ENCODE results near the gene SH3BP5L. TPM values are rescaled to one million over a fixed set of nuclear protein-coding genes. Genes with fewer than 3 reads are reported as not detected.
A peak's percentile ranks its signal among the peaks of the same experiment; 100 is the strongest.

Gene SH3BP5L
- total and polyA plus RNA-seq, 3 donors from 2014 or later = 26.8 to 31.5 (median 31.1) TPM

DNA sequence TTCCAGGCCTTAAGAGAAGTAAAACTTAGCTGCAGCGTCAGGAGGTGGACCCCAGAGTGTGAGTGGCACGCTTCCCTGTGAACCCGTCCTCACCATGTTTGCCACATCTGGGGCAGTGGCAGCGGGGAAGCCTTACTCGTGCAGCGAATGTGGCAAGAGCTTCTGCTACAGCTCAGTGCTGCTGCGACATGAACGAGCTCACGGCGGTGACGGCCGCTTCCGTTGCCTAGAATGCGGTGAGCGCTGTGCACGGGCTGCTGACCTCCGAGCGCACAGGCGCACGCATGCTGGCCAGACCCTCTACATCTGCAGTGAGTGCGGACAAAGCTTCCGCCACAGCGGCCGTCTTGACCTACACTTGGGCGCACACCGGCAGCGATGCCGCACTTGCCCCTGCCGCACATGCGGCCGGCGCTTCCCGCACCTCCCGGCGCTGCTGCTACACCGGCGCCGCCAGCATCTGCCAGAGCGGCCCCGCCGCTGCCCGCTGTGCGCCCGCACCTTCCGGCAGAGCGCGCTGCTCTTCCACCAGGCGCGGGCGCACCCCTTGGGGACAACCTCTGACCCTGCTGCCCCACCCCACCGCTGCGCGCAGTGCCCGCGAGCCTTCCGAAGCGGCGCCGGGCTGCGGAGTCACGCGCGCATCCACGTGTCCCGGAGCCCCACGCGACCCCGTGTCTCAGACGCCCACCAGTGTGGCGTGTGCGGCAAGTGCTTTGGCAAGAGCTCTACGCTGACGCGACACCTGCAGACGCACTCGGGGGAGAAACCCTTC, 21.7 kb upstream of the SH3BP5L start:
- Histone ChIP-seq H3K27me3 (no peaks in the 10 kb centered on the region), H3K9me3 (no peaks in the 10 kb centered on the region), H3K4me1 (peaks cover 5% of the 10 kb centered on the region), H3K4me3 (peak overlapping the region in 1 of 2 donors; percentile 50), H3K36me3 (ENCODE audit: low read depth, missing control alignments) (no peaks in the 10 kb centered on the region), H3K27ac (no peak overlapping the region)
- no peak for DNase-seq
- TF ChIP-seq, protein P1, sequence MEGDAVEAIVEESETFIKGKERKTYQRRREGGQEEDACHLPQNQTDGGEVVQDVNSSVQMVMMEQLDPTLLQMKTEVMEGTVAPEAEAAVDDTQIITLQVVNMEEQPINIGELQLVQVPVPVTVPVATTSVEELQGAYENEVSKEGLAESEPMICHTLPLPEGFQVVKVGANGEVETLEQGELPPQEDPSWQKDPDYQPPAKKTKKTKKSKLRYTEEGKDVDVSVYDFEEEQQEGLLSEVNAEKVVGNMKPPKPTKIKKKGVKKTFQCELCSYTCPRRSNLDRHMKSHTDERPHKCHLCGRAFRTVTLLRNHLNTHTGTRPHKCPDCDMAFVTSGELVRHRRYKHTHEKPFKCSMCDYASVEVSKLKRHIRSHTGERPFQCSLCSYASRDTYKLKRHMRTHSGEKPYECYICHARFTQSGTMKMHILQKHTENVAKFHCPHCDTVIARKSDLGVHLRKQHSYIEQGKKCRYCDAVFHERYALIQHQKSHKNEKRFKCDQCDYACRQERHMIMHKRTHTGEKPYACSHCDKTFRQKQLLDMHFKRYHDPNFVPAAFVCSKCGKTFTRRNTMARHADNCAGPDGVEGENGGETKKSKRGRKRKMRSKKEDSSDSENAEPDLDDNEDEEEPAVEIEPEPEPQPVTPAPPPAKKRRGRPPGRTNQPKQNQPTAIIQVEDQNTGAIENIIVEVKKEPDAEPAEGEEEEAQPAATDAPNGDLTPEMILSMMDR (IDR thresholded peaks at IDR 0.05) = no peak
- TF ChIP-seq POLR2A (IDR thresholded peaks at IDR 0.05) = no peak
- 69 to 82% methylated on average over 49 to 75 of the region's 76 CpGs for WGBS, 2 donors
- intact Hi-C loops (cut with DNase I; ENCODE audit: low total_unique reads) = no loop called here

DNA sequence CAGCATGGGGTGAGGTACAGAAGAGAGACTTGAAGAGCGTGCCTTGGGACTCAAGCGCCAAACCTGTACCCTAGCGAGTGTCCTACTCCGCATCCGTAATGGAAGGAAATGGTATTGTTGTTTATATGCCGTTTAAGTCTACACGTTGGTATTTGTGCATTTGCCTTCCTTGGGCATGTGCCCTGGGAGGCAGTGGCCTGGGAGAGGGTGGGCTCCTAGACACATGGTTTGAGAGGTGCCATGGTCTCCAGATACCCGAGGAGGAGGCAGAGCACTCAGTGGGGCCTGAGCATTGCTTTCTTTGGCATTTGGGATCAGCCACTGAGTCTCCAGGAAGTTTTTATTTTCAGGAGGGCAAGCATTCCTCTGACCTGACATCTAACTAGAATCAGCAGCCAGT, 18.8 kb upstream of the SH3BP5L start:
- Histone ChIP-seq H3K27ac (no peak overlapping the region), H3K27me3 (no peaks in the 10 kb centered on the region), H3K36me3 (ENCODE audit: low read depth, missing control alignments) (no peaks in the 10 kb centered on the region), H3K4me3 (no peak overlapping the region), H3K4me1 (peaks cover 19% of the 10 kb centered on the region), H3K9me3 (no peaks in the 10 kb centered on the region)
- peak; percentile 6 for DNase-seq
- TF ChIP-seq, protein P1 (IDR thresholded peaks at IDR 0.05) = no peak
- TF ChIP-seq POLR2A (IDR thresholded peaks at IDR 0.05) = no peak
- intact Hi-C loops (cut with DNase I; ENCODE audit: low total_unique reads) = no loop called here
- WGBS, 2 donors = 91 to 96% methylated on average over 8 of the region's 8 CpGs

DNA sequence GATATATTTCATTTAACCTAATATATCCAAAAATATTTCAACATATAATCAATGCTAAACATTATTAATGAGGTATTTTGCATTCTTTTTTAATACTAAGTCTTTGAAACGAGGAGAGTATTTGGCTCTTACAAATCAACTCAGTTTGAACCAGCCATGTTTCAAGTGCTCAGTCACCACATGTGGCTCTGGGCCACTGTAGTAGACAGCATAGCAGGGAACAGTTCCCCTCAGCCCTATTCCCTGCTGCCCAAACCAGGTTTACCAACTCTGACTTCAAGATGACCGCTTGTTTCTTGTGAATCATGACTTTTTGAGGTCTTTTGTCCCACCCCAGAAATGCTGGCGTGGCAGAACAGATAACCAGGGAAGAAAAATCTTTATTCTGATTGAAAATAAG, 18.0 kb upstream of the SH3BP5L start:
- no peak overlapping the region for H3K27ac ChIP-seq
- WGBS, 2 donors = 87 to 89% methylated on average over 3 of the region's 3 CpGs

DNA sequence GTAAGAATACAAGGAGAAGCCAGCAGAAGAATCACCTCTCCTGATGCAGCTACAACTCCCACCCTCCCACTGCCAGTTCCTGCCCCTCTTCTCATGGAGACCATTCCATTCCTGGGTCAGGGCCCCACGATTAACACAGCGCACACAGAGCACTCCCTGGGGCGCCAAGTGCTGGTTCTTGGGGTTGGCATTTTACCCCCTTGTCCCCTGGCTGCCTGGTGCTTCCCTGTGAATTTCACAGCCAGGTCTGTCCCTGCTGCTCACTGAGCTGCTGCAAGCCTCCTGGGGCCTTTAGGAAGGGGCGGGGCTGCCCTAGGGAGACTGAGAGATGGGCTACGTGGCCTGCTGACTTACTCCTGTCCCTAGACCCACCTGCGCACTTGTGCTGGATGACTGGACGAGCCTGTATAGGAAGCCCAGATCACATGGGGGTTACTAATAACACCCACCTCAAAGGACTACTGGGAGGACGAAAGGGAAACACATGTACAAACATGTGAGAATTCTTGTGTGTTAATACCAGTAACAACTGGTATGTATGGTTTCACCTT, 17.1 kb upstream of the SH3BP5L start:
- WGBS, 2 donors = 75 to 86% methylated on average over 8 of the region's 8 CpGs
- Histone ChIP-seq H3K36me3 (ENCODE audit: low read depth, missing control alignments) (no peaks in the 10 kb centered on the region), H3K9me3 (no peaks in the 10 kb centered on the region), H3K27ac (no peak overlapping the region), H3K27me3 (no peaks in the 10 kb centered on the region), H3K4me3 (no peak overlapping the region), H3K4me1 (peaks cover 24% of the 10 kb centered on the region)
- no peak for DNase-seq
- intact Hi-C loops (cut with DNase I; ENCODE audit: low total_unique reads) = no loop called here
- no peak for TF ChIP-seq POLR2A (IDR thresholded peaks at IDR 0.05)
- TF ChIP-seq, protein P1 (IDR thresholded peaks at IDR 0.05) = no peak

More for the DNA sequence above, 18.0 kb upstream of the SH3BP5L start:
- Histone ChIP-seq H3K4me1 (peaks cover 24% of the 10 kb centered on the region), H3K27me3 (no peaks in the 10 kb centered on the region), H3K4me3 (no peak overlapping the region), H3K36me3 (ENCODE audit: low read depth, missing control alignments) (no peaks in the 10 kb centered on the region), H3K9me3 (no peaks in the 10 kb centered on the region)
- intact Hi-C loops (cut with DNase I; ENCODE audit: low total_unique reads) = no loop called here
- DNase-seq = no peak
- TF ChIP-seq POLR2A (IDR thresholded peaks at IDR 0.05) = no peak
- TF ChIP-seq, protein P1 (IDR thresholded peaks at IDR 0.05) = no peak

All from testis (tissue), 3 donors.